Erythroblast (primary cell): Measurements from ENCODE around the gene ZNF496.
"Not testable (repeated sequence)": the region's sequence is repeated elsewhere in the genome, so short reads cannot be mapped to it uniquely, and the experiment has no call there.

ENCODE experiments used
- DNase-seq, 2 experiments: peaks; one replicate each; lab custom pipeline; 2025; lab: John Stamatoyannopoulos, UW
- GATA1 ChIP-seq: IDR thresholded peaks from 2 replicates; pipeline ENCODE4 v1.6.1; 2011; ENCODE audit warnings: low read depth, mild to moderate bottlenecking, control low read depth, low read length, moderate library complexity
- POLR2A ChIP-seq: IDR thresholded peaks from 2 replicates; pipeline ENCODE4 v1.6.1; 2011; ENCODE audit warnings: mild to moderate bottlenecking, low read length

The ZNF496 gene

DNA sequence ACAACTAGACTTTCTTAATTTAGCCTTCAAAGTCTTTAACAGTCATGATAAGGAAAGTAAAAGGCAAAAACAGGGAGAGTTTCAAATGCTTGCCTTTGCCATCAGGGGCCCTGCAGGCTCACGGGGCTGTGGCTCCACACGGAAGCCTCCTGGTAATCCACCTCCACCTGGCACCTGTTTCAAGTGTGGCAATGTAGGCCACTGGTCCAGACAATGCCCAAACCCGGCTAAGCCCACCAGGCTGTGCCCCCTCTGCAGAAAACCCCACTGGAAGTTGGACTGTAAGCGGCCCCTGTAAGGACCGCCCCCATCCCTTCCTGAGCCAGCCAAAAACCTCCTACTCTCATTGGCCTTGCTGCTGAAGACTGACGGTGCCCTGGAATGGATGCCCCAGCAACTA lies 43.3 kb downstream of the ZNF496 start:
- TF ChIP-seq POLR2A (no peak), GATA1 (no peak)
- DNase-seq, result no peak

DNA sequence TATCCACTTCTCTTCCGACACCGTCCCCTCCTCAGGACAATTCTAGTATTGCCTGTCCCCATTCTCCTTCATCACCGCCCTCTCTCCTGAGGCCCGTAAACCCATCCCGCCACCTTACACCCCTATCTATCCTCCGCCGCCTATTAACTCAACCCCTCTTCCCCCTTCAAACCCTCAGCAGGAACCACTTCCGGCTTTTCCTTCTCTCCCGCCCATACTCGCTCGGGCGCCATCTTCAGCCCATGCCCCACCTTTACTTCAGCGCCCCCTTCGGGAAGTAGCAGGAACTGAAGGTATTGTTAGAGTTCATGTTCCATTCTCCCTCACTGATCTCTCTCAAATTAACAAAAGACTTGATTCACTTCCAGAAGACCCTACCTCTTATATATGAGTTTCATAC lies 44.2 kb downstream of the ZNF496 start:
- DNase-seq, result no peak
- no peak for TF ChIP-seq GATA1

GRCh38 chr1:247286134-247286670 lies 45.5 kb downstream of the ZNF496 start:
- TF ChIP-seq GATA1, result no peak
- DNase-seq, result no peak

DNA sequence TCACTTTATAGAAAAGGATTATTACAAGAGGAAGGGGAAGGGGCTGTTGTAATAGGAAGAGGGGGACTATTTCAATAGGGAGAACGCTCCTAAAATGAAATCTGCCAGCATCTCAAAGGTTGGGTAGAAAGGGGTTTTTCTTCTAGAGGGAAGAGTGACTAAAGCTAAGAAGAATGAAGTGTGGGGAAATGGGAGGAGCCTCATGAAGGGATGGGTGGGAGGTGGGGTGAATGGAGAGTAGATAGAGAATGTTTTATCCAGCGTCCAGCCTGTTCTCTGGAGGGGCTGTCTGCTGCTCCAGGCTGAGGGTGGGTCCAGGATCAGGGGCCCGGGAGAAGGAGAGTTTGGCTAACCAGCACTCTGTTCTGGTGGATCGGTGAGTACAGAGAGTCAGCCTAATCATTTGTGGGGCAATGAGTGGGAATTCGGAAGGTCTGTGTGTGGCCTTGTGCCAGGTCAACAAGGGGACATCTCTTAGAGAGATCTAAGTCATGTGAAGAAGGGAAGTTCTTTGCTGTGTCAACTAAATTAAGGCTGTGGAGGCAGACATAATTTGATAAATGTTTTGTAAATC lies 50.6 kb downstream of the ZNF496 start:
- no peak for TF ChIP-seq GATA1
- TF ChIP-seq POLR2A, result no peak

DNA sequence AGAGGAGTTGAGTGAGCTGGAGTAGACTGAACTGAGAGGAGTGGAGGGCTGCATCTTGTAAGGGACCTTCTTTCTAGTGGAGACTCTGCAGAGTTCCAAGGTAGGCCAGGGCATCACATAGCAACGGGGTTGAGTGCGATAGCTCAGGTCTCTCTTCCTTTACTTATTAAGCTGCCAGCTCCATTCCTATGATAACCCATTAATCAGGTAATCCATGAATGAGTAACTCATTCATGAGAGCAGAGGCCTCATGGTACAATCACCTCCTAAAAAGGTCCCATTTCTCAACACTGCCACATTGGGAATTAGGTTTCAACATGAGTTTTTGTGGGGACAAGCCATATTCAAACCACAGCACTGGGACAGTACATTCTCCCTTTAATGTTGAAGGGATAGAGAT lies 54.5 kb downstream of the ZNF496 start:
- no peak for DNase-seq
- no peak for TF ChIP-seq POLR2A
- no peak for TF ChIP-seq GATA1

More for the DNA sequence above, 50.6 kb downstream of the ZNF496 start:
- no peak for DNase-seq

- DNase-seq, result no peak
- no peak for TF ChIP-seq GATA1
- no peak for TF ChIP-seq POLR2A
These were observed 56.9 kb downstream of the ZNF496 start for GRCh38 chr1:247274605-247275256.

DNA sequence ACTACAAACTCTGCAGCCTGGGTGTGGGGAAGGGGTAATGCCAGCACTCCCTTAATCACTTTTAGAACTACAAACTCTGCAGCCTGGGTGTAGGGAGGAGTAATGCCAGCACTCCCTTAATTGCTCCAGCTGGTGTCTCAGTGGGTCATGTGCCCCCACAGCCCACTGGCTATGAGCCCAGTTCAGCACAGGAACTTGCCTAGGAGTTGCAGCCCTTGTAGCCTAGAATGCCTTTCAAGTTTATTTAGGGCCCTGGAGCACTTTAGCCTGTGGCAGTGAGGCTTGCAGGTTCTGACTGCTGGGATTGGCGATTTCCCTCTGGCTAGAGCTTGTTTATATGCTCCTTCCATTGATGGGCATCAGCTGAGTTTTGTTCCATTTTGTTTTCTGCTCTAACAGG lies 58.7 kb downstream of the ZNF496 start:
- no peak for DNase-seq
- TF ChIP-seq POLR2A (no peak), GATA1 (no peak)

GRCh38 chr1:247270003-247270402 lies 61.7 kb downstream of the ZNF496 start:
- TF ChIP-seq GATA1 (no peak), POLR2A (no peak)
- DNase-seq, result no peak

DNA sequence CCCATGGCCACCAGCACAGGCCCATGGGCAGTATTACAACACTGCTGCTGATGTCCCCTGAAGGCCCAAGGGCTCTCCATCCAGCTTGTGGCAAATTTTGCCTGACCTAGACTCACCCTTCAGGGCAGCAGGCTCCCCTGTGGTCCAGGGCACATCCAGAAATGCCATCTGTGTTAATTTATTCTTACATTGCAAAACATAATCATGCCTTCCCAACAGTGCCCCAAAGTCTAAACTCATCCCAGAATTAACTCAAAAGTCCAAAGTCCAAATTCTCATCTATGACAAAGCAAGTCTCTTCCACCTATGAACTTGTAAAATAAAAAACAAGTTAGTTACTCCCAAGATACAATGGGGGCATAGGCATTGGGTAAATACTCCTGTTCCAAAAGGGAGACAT lies 62.5 kb downstream of the ZNF496 start:
- TF ChIP-seq GATA1 (no peak), POLR2A (no peak)
- no peak for DNase-seq

GRCh38 chr1:247268390-247269045 lies 63.1 kb downstream of the ZNF496 start:
- no peak for DNase-seq
- TF ChIP-seq POLR2A, result no peak
- no peak for TF ChIP-seq GATA1

DNA sequence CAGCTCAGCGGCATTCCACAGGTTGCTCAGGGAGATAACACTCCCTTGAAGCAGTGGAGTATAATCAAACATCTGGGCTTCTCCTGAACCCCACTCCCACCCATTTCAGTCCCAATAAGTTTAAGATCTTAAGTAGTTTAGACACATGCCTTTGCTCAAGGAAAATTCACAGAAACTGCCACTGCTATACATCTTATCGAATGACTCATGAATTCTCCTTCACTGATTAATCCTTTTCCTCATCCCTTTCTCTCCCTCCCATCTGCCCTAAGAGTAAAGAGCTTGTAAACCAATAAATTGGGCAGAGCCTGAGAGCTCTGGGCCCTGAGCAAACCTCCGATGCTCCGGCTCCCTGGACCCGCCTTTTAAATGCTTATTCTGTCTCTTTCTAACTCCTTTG lies 65.6 kb downstream of the ZNF496 start:
- DNase-seq, result no peak
- TF ChIP-seq GATA1 (no peak), POLR2A (no peak)

DNA sequence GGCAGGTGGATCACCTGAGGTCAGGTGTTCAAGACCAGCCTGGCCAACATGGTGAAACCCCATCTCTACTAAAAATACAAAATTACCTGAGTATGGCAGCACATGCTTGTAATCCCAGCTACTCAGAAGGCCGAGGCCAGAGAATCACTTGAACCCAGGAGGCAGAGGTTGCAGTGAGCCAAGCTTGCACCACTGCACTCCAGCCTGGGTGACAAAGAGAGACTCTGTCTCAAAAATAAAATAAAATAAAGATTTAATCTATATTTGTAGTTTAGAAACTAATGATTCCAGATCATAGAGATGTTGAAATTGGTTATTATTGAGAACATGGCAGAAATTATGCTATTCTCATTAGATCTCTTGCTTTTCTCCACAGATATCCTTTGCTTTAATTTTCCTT lies 75.9 kb downstream of the ZNF496 start, which contains the start of gene VN1R5:
TSS of gene VN1R5 (plus strand) at position 301 of the 400 bp plus-strand sequence.
- DNase-seq, result not testable (repeated sequence)

GRCh38 chr1:247247568-247247967 lies 84.1 kb downstream of the ZNF496 start:
- DNase-seq, result no peak
- TF ChIP-seq GATA1, result no peak
- no peak for TF ChIP-seq POLR2A
